ENCODE results near the gene PLEKHD1. TPM values are rescaled to one million over a fixed set of nuclear protein-coding genes. Genes with fewer than 3 reads are reported as not detected.

The PLEKHD1 gene
- total RNA-seq, 2 experiments from 2014 or later: 0.07 TPM; not detected in 1

DNA sequence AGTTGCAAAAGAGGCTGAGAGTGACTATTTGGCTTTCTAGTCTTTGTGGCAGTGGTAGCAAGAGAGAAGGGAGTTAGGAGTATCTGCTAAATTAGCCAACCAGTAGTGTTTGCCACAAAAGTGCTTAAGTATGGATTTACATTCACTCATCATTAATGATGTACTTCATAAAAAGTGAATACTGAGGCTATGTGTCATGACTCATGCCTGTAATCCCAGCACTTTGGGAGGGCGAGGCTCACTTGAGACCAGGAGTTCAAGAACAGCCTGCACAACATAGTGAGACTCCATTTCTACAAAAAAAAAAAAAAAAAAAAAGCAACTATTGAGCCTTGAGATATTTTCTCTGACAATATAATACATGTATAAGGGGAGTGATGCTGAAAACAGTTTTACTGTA is 53.4 kb downstream of the PLEKHD1 start:
- H3K9me3 Mint-ChIP-seq: no peaks in the 10 kb centered on the region
- DNase-seq (no peak), ATAC-seq (no peak)
- ChIA-PET POLR2A (no interaction called here), CTCF (interaction anchor here (1.3 to 4.6 kb wide), 2 partner anchors 10 to 47 kb away, joined by 4 to 14 read pairs; no protein-coding TSS in a partner anchor)
- no peaks in the 10 kb centered on the region for H3K4me1 Mint-ChIP-seq (ENCODE audit: low read depth)
- no peak overlapping the region for H3K4me3 Mint-ChIP-seq
- no peak overlapping the region for H3K27ac Mint-ChIP-seq
- H3K27me3 Mint-ChIP-seq: peaks cover 21% of the 10 kb centered on the region
- TF ChIP-seq, protein P1, sequence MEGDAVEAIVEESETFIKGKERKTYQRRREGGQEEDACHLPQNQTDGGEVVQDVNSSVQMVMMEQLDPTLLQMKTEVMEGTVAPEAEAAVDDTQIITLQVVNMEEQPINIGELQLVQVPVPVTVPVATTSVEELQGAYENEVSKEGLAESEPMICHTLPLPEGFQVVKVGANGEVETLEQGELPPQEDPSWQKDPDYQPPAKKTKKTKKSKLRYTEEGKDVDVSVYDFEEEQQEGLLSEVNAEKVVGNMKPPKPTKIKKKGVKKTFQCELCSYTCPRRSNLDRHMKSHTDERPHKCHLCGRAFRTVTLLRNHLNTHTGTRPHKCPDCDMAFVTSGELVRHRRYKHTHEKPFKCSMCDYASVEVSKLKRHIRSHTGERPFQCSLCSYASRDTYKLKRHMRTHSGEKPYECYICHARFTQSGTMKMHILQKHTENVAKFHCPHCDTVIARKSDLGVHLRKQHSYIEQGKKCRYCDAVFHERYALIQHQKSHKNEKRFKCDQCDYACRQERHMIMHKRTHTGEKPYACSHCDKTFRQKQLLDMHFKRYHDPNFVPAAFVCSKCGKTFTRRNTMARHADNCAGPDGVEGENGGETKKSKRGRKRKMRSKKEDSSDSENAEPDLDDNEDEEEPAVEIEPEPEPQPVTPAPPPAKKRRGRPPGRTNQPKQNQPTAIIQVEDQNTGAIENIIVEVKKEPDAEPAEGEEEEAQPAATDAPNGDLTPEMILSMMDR (IDR thresholded peaks at IDR 0.05): no peak
- no peaks in the 10 kb centered on the region for H3K36me3 Mint-ChIP-seq (ENCODE audit: low read depth)
- intact Hi-C loops (cut with micrococcal nuclease): no loop called here

GRCh38 chr14:69538766-69539165 is 54.2 kb downstream of the PLEKHD1 start:
- ATAC-seq: no peak
- Mint-ChIP-seq H3K9me3 (no peaks in the 10 kb centered on the region), H3K27me3 (peaks cover 19% of the 10 kb centered on the region), H3K4me3 (no peak overlapping the region), H3K27ac (no peak overlapping the region), H3K4me1 (ENCODE audit: low read depth) (peaks cover 5% of the 10 kb centered on the region), H3K36me3 (ENCODE audit: low read depth) (no peaks in the 10 kb centered on the region)
- POLR2A ChIA-PET: no interaction called here
- TF ChIP-seq, protein P1 (IDR thresholded peaks at IDR 0.05): no peak
- DNase-seq: no peak
- CTCF ChIA-PET: interaction anchor here (4.6 kb wide), 1 partner anchor 9 kb away, joined by 14 read pairs; no protein-coding TSS in a partner anchor
- intact Hi-C loops (cut with micrococcal nuclease): no loop called here

DNA sequence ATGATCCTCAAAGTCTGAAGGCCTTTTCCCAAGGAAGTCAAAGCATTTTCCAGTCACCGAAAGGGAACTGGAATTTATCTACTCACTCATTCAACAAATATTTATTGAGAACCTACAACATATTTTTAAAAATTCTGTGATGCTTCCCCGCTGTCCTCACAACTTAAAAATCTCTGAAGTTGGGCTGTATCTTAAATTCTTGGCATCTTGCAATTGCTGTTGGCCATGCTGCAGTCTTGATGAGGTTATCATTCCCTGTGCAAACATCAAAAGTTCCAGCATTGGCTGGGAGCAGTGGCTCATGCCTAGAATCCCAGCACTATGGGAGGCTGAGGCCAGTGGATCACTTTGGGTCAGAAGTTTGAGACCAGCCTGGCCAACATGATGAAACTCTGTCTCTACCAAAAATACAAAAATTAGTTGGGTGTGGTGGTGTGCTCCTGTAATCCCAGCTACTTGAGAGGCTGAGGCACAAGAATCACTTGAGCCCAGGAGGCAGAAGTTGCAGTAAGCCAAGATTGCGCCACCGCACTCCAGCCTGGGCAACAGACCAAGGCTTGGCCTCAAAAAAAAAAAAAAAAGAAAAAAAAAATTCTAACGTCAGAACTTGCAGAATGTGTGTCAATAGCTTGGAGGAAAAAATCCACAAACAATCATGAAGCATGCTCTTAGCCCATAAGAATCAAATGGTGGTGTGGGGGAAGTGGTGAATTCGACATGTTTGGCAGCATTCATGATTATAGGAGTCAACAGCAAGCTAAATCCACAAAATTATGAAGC is 55.3 kb downstream of the PLEKHD1 start:
- no peaks in the 10 kb centered on the region for H3K36me3 Mint-ChIP-seq (ENCODE audit: low read depth)
- TF ChIP-seq, protein P1 (IDR thresholded peaks at IDR 0.05): no peak
- ChIA-PET CTCF (interaction anchor here (4.6 kb wide), 1 partner anchor 8 kb away, joined by 14 read pairs; no protein-coding TSS in a partner anchor), POLR2A (no interaction called here)
- no peak for ATAC-seq
- H3K27ac Mint-ChIP-seq: no peak overlapping the region
- intact Hi-C loops (cut with micrococcal nuclease): no loop called here
- no peak for DNase-seq
- no peak overlapping the region for H3K4me3 Mint-ChIP-seq
- H3K4me1 Mint-ChIP-seq (ENCODE audit: low read depth): peaks cover 9% of the 10 kb centered on the region
- H3K27me3 Mint-ChIP-seq: peaks cover 26% of the 10 kb centered on the region
- no peaks in the 10 kb centered on the region for H3K9me3 Mint-ChIP-seq

- ChIA-PET CTCF (interaction anchor here (4.6 kb wide), 1 partner anchor 7 kb away, joined by 14 read pairs; no protein-coding TSS in a partner anchor), POLR2A (no interaction called here)
- TF ChIP-seq, protein P1 (IDR thresholded peaks at IDR 0.05): no peak
- Mint-ChIP-seq H3K27ac (no peak overlapping the region), H3K27me3 (peaks cover 21% of the 10 kb centered on the region), H3K4me3 (no peak overlapping the region), H3K4me1 (ENCODE audit: low read depth) (peaks cover 9% of the 10 kb centered on the region), H3K36me3 (ENCODE audit: low read depth) (no peaks in the 10 kb centered on the region), H3K9me3 (no peaks in the 10 kb centered on the region)
- ATAC-seq: no peak
- intact Hi-C loops (cut with micrococcal nuclease): no loop called here
- no peak for DNase-seq
These were observed 56.3 kb downstream of the PLEKHD1 start for GRCh38 chr14:69540654-69541335.

- Mint-ChIP-seq H3K9me3 (no peaks in the 10 kb centered on the region), H3K36me3 (ENCODE audit: low read depth) (no peaks in the 10 kb centered on the region), H3K4me1 (ENCODE audit: low read depth) (peaks cover 9% of the 10 kb centered on the region), H3K4me3 (no peak overlapping the region), H3K27ac (no peak overlapping the region), H3K27me3 (peaks cover 25% of the 10 kb centered on the region)
- DNase-seq (no peak), ATAC-seq (no peak)
- POLR2A ChIA-PET: no interaction called here
- CTCF ChIA-PET: no interaction called here
- intact Hi-C loops (cut with micrococcal nuclease): no loop called here
- TF ChIP-seq, protein P1 (IDR thresholded peaks at IDR 0.05): no peak
These were observed 57.8 kb downstream of the PLEKHD1 start for GRCh38 chr14:69542311-69542710.
